ENCODE measurements around the gene SCAF8. TPM values are rescaled to one million over a fixed set of nuclear protein-coding genes. Genes with fewer than 3 reads are reported as not detected.

SCAF8 gene
- total RNA-seq, 6 donors from 2014 or later: 26.0 to 79.1 (median 37.2) TPM

- H3K27me3 ChIP-seq: no peaks in the 10 kb centered on the region
- 96 to 98% methylated on average over 2 of the region's 2 CpGs for WGBS, 2 donors
- H3K4me1 ChIP-seq: peaks cover 6 to 8% (median 7%) of the 10 kb centered on the region in 4 donors
- TF ChIP-seq POLR2A (IDR thresholded peaks at IDR 0.05) (no peak), EP300 (IDR thresholded peaks at IDR 0.05) (no peak), POLR2AphosphoS5 (IDR thresholded peaks at IDR 0.05) (no peak), CTCF (IDR thresholded peaks at IDR 0.05) (no peak)
- H3K27ac ChIP-seq: no peak overlapping the region
- DNase-seq (no peak), ATAC-seq (ENCODE audit: low FRiP score in 2 of 2) (no peak)
- no peaks in the 10 kb centered on the region for H3K9me3 ChIP-seq
- H3K36me3 ChIP-seq: no peaks in the 10 kb centered on the region
- H3K4me3 ChIP-seq: no peak overlapping the region
Measured at GRCh38 chr6:154847318-154847717, 114.1 kb downstream of the SCAF8 start.

- peaks cover 2 to 12% (median 6%) of the 10 kb centered on the region in 4 donors for H3K4me1 ChIP-seq
- H3K9me3 ChIP-seq: no peaks in the 10 kb centered on the region
- no peak for ATAC-seq (ENCODE audit: low FRiP score in 2 of 2)
- no peaks in the 10 kb centered on the region for H3K27me3 ChIP-seq
- no peak overlapping the region for H3K27ac ChIP-seq
- peaks cover 0 to 4% (median 2%) of the 10 kb centered on the region in 4 donors for H3K36me3 ChIP-seq
- DNase-seq: no peak
- no peak overlapping the region for H3K4me3 ChIP-seq
- TF ChIP-seq CTCF (IDR thresholded peaks at IDR 0.05) (no peak), POLR2A (IDR thresholded peaks at IDR 0.05) (no peak)
Measured at GRCh38 chr6:154848580-154848979, 115.4 kb downstream of the SCAF8 start.

GRCh38 chr6:154849475-154849874, 116.3 kb downstream of the SCAF8 start:
- TF ChIP-seq POLR2A (IDR thresholded peaks at IDR 0.05) (no peak), CTCF (IDR thresholded peaks at IDR 0.05) (no peak), POLR2AphosphoS5 (IDR thresholded peaks at IDR 0.05) (no peak), EP300 (IDR thresholded peaks at IDR 0.05) (no peak)
- Histone ChIP-seq H3K4me3 (no peak overlapping the region), H3K27ac (no peak overlapping the region), H3K27me3 (no peaks in the 10 kb centered on the region), H3K9me3 (no peaks in the 10 kb centered on the region), H3K4me1 (peaks cover 0 to 8% (median 3%) of the 10 kb centered on the region in 4 donors), H3K36me3 (peaks cover 0 to 4% (median 2%) of the 10 kb centered on the region in 4 donors)
- 95 to 100% methylated on average over 1 of the region's 1 CpG for WGBS, 2 donors
- DNase-seq (no peak), ATAC-seq (ENCODE audit: low FRiP score in 2 of 2) (no peak)

GRCh38 chr6:154852687-154853086, 119.5 kb downstream of the SCAF8 start:
- no peak overlapping the region for H3K4me3 ChIP-seq
- no peak overlapping the region for H3K27ac ChIP-seq
- DNase-seq: no peak
- H3K27me3 ChIP-seq: no peaks in the 10 kb centered on the region
- 38 to 46% methylated on average over 3 of the region's 3 CpGs for WGBS, 2 donors
- TF ChIP-seq EP300 (IDR thresholded peaks at IDR 0.05) (no peak), POLR2A (IDR thresholded peaks at IDR 0.05) (no peak), POLR2AphosphoS5 (IDR thresholded peaks at IDR 0.05) (no peak), CTCF (IDR thresholded peaks at IDR 0.05) (no peak)
- H3K36me3 ChIP-seq: peaks cover 0 to 4% (median 2%) of the 10 kb centered on the region in 4 donors
- H3K9me3 ChIP-seq: no peaks in the 10 kb centered on the region
- peaks cover 0 to 8% (median 0%) of the 10 kb centered on the region in 4 donors for H3K4me1 ChIP-seq
- no peak for ATAC-seq (ENCODE audit: low FRiP score in 2 of 2)

GRCh38 chr6:154857529-154857928, 124.3 kb downstream of the SCAF8 start:
- Histone ChIP-seq H3K9me3 (no peaks in the 10 kb centered on the region), H3K27me3 (no peaks in the 10 kb centered on the region), H3K36me3 (peaks cover 0 to 4% (median 2%) of the 10 kb centered on the region in 4 donors), H3K4me1 (peaks cover 0 to 3% (median 0%) of the 10 kb centered on the region in 4 donors), H3K27ac (no peak overlapping the region), H3K4me3 (no peak overlapping the region)
- TF ChIP-seq POLR2AphosphoS5 (IDR thresholded peaks at IDR 0.05): no peak
- TF ChIP-seq POLR2A (IDR thresholded peaks at IDR 0.05): no peak
- no peak for TF ChIP-seq CTCF (IDR thresholded peaks at IDR 0.05)
- no peak for TF ChIP-seq EP300 (IDR thresholded peaks at IDR 0.05)
- 91 to 93% methylated on average over 5 of the region's 5 CpGs for WGBS, 2 donors
- no peak for ATAC-seq (ENCODE audit: low FRiP score in 2 of 2)
- no peak for DNase-seq

All from upper lobe of left lung (tissue), 6 donors.